Stimulated activated CD8-positive, alpha-beta memory T cell treated with anti-CD3 and anti-CD28 coated beads, Interleukin-4, amount 100 ng/mL, for 1 hour (primary cell): Measurements from ENCODE around the gene UNC119B.

Experiments used
- DNase-seq, 2 donors: peaks; one replicate each; pipeline ENCODE4 v3.0.0-alpha.2; 2020; ENCODE audit warnings: low read depth in 2 of 2, low spot score in 1 of 2

Gene UNC119B

DNA sequence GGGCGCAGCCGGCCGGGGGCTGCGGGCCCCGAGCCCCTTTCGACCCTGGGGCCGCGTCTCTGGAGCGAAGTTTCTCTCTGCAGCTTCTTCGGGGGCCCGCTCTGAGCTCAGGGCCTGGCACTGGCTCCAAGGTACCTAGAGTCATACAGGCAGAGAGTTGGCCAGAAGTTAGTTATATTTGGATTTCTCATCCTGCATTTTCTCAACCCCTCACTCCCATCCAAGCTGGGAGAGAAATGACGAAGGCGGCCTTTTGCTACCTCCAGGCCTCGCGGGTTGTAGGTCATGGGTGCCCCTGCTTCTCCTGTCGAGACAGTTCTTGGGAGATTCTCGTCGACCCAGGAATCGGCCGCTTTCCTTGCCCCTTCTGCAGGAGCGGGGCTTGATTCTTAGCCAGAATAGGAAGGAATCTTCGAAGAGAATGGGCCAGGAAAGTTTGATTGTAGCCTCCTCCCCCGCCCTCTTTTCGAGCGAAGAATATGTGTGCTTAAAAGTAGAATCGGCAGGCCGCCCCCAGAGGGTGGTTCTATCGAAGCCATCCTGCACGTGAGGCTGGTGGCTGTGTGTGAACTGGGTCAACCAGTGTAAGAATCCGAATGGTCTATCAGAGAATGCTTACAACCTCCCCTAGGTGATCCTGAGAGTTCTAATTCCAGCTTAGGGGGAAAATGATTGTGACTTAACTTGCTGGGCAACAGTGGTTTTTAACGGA lies 22.5 kb upstream of the UNC119B start:
- no peak for DNase-seq

DNA sequence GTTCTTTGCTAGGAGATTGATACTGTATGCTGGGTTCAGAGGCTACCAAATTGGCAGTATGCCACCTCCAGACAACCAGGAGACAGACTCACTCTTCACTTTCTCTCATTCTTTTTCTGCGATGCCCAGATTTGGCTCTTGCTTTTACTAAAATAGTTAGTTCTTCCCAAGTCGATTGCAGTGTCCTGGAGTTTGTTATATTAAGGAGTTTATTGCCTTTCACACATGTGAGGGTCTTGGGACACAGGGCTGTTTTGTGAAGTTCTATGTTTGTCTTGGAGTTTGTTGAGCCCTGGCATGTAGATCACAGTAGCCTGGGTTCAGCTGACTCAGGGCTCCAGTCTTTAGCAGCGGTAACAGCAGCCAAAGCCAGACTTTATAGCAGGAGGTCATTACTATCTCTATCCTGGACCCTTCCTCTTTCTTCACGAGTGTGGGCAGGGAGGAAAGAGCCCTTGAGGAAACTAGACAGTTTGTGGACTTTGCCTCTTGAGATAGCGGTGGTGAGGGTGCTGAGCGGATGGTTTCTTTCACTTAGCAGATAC lies 21.7 kb upstream of the UNC119B start:
- DNase-seq = no peak

DNA sequence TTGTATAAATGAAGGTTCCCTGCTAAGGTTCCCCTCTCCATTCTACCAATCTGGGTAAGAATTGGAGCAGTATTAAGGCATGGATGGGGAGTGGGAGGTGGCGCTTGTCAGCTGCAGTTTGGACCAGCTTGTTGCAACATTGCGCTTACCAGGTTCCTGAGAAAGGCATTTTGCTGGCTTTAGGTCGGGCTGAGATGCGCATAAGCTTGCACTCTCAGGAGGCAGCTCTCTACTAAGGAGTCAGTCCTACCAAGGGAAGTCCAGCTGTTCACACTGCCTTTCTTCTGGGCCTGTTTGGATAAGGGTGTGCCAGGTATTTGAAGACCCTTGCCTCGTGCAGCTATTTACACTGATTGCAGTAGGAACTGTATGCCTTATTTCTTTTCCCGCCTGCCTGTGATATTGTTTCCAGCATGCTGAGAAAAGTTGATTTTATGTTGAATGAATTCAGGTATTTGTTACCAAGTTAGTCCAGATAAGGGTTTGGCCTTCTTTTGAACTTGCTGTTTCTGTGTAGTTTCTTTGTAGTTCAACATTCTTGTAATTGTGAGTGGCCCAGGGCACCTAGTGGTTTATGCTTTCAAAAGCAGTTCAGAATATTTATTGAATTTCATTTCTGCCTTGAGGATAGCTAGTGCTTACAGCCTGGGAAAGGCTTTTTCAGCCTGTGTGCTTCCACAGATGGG lies 20.7 kb upstream of the UNC119B start:
- no peak for DNase-seq

DNA sequence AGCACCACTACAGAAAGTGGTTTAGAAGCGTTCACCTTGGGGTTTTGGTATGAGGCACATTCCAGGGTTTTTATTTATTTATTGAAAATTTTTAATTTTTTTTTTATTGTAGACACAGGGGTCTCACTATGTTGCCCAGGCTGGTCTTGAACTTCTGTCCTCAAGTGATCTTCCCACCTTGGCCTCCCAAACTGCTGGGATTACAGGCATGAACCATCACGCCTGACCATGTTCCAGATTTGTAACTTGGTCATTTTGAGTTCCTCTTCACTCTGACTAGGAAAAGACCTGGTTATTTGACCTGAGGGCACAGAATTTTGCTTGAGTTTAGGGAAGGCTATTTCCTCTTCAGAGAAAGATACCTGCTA lies 20.2 kb upstream of the UNC119B start:
- no peak for DNase-seq

DNA sequence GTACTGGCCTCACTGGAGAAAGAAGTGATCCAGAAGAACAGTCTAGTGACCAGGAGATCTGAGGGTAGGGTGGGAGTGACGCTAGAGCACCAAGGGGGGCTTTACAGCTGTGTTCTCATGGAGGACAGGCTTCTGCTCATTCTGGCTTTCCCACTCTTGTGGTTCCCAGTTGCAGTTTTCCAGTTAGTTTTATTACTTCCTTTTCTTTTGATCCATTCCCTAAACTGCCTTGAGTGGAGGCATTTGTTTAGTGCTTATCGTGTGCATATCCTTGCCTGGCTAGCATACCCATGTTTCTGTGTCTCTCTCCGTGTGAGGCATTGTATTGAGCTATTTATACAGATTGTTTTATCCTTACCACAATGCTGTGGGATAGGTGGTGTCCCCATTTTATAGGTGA lies 19.3 kb upstream of the UNC119B start:
- no peak for DNase-seq

DNA sequence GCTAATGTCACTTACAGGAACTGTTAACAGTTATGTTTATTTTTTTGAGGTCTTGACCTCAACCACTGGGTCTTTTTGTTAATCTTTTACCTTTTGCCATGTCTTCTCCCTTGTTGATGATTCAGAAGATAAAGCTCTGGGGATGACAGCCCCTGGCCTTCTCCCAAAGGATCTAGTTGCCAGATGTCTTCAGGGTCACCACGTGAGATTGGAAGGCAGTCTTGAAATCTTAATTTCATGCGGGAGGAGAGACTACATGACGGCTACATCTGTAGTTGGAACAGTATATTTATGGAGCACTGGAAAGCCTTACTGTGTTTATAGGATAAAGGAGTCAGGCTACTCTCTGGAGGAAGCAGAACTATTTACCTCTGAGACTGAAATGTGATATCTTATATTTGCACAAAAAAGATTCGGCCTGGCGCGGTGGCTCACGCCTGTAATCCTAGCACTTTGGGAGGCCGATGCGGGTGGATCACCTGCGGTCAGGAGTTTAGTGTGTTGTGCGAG lies 17.7 kb upstream of the UNC119B start:
- no peak for DNase-seq

DNA sequence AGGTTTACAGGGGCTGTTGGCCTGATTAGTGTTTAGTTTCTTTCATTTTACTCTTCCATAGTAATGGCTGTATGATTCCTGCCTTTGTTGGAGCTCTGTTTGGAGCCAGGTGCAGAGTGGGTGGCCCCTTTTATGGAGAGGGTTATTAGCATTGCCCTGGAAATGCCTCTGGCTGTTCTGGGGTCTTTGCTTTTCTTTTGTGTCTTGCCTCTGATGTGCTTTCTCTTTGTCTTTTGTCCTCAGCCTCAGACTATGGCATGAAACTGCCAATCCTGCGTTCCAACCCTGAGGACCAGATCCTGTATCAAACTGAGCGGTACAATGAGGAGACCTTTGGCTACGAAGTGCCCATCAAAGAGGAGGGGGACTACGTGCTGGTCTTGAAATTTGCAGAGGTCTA lies 16.4 kb upstream of the UNC119B start:
- DNase-seq = no peak

DNA sequence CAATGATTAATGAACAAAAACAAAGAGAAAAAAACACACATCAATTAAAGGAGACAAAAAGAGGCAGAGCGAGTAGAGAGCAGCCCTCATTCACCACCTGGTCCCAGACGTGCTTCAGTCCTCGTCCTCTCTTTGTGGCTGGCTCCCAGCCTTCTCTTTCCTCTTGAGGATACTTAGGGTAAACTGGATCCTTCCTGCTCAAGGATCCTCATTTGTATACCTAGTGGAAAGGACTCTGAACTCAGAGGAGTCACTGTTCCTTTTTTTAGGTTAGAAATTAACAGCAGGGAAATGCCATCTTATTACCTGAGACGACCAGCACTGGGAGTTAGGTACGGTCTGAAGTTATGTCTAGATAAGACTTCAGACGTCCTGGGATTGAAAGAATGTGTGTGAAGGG lies 13.6 kb upstream of the UNC119B start:
- DNase-seq = no peak

DNA sequence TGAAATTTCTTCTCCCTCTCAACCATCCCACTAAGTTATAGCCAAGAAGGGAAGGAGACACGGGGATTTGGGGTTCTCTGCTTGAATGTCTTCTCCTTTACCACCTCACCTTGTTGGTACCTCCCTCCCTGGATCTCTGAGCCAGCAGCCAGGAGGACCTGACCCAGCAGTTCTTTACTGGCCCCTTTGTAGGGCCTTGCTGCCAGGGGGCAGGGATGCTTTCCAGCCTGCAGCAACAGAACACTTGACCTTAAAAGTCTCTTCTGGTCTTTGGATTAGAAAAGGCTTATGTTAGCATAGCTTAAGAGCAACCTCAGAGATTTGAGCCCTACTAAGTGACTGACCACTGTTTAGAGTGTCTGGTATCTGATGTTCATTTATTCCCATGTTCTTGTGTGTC lies 12.9 kb upstream of the UNC119B start:
- DNase-seq = no peak

DNA sequence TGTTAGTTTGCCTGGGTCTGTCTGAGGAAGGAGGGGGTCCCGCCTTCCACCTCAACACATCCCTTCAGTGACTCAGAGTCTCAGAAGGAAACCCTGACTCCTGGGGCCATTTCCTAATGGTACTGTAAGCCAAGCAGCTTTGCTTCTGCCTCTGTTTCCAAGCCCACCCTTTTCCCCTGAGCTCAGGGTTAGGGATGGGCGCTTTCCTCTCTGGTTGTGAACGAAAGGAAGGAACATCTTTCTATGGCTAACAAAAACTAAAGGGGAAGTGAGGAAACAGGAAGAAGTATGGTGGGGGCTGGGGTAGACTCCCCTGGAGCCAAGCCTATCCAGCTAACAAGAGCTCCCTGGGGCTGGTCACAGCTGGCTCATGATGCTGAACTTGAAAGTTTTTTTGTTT lies 11.6 kb upstream of the UNC119B start:
- DNase-seq = no peak

DNA sequence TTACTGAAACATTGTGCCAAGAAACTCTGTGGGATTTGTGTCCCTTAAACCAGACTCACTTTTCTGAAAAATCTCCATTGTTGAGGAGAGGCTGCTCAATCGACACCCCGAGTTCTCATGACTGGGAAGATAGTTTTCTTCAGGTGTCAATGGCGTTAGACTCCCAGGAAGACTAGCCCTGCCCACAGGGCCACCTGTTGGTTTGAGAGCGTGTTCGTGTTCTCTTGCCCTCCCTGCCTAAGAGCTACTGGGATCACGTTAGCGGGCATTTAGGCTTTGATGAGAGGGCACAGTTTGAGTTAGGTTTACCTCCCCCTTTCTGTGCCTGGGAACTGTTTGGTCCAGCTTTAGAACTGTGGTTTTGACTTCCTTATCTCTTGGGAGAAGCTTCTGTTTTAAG lies 10.7 kb upstream of the UNC119B start:
- DNase-seq = no peak

DNA sequence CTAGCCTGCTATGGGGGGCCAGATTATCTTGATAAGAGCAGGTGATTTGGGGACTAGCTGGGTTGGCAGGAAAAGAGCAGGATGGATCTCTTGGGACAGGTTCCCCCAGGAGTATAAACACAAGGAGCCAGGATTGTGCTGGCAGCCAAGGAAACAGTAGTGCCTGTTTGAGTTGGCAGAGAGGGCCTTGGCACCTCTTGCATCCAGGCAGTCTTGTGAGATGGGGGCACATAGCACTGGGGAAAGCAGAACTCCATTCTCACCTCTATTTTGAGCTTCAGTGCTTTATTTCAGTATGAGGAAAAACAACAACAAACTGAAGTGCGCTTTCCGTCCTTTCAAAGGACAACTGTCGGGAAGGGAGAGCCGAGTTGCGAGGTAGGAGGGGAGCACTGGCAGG lies 9.4 kb upstream of the UNC119B start:
- DNase-seq = no peak

DNA sequence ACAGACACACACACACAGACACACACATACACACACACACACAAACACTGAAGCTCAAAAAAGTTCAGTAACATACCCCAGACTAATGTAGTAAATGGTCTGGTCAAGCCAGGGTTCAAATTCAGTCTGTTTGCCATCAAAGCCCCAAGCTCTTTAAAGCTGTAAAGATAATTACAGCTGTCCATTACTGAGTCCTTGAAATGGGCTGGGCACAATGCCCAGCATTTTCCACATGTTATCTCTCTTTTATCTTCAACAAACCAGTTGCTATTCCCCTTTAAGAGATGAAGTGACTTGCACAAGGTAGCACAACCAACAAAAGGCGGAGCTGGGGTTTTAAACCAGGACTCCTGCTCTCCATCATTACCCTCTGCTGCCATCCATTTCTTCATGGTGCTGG lies 7.6 kb upstream of the UNC119B start:
- DNase-seq = no peak

DNA sequence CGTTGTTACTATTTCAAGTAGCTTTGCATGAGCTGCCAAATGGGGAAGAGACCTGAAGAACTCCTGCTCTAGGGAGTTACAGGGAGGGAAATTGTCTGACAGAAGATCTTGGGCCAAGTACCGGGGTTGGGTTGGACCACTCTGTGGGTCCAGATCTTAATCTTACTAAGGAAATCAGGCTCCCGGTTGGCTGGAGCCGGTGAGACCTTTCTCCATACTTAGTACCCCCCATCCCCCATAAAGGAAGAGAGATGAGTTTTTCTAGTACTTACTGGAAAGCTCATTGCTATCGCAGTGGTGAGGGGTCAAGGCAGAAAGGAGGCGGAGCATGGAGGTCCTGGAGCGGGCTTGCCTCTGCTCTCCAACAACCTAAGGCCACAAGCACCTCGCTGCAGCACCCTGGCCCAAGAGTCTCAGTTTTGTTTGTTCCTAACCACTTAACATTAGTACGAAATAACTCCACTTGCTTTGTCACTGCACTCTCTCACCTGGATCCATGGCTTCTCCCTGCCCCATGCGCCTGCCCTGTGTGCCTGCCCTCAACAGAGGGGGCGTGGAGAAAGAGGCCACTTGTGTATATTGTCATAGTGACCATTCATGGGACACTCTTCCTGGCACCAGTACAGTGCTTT lies 6.8 kb upstream of the UNC119B start:
- no peak for DNase-seq

DNA sequence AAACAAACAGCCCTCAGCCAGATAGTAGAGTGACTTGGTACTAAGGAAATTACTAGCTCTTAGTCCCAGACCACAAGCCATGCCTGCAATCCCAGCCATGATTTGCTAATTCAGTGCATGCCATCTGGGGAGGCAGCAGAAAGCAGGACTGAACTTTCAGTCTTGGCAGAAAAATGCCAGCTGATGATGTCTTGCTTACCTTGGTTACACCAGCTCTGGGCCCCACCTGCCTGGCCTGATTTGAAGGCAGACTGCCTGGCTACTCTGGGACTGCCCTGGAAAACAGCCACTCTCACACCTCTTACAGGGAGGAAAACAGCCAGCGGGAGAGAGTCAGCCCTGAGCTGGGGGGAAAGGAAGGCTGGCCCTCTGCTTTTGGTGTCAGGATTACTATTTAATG lies 4.6 kb upstream of the UNC119B start:
- no peak for DNase-seq

DNA sequence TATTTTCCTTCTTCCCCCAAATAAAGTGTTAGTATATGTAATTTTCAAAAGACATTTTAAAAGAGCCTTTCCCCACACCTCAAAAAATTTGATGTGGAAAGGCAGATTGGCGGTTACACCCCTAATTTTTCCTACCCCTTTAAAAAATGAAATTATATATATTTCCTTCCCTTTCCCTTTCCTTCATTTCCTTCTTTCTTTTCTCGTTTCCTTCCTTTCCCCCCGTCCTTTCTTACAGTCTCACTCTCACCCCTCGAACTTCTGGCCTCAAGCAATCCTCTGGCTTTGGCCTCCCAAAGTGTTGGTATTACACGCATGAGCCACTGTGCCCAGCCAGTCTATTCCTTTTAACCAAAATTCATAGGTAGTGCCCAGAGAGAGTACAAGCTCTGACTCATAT lies 4.2 kb upstream of the UNC119B start:
- DNase-seq = no peak

DNA sequence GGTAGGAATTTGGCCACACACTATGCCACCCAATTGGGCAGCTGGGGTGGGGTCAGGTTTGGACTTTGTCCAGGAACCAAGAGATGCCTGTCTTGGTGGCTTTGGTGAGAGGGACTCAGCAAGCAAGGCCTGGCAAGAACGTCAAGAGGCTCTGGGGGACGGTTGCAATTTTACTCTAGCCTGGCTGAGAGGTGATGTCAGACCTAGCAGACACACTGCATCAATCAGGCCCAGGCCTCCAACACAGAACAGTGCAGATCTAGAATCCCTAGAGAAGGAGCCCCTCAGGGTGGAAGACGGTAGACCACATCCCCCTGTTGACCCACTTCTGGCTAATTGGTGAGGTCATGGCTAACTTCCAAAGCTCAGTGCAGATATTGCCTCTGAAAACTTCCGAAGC lies 1.6 kb upstream of the UNC119B start:
- DNase-seq = no peak

DNA sequence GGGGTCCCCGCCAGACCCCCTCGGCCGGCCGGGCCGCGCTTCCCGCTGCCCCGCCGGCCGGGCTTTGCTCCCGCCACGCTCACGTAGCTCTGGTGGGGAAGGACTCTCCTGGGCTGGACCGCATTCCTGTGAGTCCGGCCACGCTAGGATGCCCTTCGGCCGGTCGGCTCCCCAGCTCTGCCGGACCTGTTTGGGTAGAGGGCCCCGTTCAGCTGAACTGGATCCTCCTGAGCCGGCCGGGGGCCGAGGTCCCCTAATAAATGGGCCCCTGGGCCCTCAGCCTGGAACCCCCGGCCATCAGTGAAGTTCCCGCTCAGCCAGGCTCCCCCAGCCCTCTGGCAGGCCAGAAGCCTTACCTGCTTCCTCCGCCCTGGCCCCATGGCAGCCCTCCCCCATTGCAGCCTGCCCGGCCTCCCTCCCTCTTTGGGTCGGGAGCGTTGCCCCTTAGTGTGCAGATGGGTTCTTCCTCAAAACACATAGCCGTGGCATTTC lies 593 bp downstream of the UNC119B start:
- no peak for DNase-seq

DNA sequence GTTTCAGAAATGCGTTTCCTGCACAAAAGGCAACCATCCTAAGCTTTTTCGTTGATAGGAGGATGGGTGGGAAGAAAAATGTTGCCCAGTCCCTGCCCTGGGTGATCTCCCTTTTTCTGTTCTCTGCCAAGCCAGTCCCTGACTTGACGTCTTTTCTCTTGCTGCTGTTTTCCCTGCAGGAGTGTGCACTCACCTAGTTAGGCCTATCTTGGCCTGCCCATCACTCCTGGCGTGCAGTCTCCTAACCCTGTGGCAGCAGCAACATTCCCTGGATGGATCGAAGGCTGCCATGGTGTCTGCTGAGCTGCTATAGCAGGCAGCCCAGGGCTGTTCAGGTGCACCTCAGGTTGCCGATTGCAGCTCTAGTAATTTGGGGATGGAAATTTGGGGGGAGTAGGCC lies 1.2 kb downstream of the UNC119B start:
- no peak for DNase-seq

DNA sequence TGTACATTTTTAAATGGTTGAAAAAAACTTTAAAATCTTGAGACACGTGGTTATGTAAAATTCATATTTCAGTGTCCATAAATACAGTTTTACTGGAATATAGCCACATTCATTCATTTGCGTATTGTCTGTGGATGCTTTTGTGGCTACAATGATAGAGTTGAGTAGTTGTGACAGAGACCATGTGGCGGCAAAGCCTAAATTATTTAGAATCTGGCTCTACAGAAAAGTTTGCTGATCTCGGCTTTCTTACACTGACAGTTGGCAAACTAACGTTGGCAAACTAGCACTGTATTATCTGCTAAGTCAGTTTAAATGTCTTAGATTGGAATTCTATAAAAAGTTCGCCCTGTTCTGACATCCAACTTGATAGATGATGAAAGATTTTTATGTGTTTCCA lies 2.4 kb downstream of the UNC119B start:
- no peak for DNase-seq

DNA sequence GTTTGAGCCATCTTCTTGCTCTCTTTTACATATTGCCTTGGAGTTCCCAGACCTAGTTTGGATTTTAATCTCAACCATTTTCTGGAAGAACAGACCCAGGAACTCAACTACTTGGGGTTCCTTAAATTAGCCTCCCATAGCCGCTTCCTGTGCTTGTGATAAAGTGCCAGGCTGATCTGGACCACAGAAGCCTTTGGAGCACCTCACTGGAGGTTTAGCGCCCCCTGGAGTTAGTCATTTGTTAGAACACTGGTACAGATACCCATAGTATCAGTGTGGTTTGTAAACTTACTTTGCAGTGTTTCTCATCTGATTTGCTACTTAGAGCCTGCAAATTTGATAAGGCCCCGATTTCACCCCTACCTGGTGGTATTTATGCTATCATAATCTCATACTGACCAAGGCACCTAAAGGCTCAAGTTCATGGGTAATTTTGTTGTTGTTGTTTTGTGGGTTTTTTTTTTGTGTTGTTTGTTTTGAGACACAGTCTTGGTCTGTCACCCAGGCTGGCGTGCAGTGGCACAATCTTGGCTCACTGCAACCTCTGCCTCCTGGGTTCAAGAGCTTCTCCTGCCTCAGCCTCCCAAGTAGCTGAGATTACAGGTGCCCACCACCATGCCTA lies 3.7 kb downstream of the UNC119B start:
- DNase-seq = peak; percentile 48 to 56

DNA sequence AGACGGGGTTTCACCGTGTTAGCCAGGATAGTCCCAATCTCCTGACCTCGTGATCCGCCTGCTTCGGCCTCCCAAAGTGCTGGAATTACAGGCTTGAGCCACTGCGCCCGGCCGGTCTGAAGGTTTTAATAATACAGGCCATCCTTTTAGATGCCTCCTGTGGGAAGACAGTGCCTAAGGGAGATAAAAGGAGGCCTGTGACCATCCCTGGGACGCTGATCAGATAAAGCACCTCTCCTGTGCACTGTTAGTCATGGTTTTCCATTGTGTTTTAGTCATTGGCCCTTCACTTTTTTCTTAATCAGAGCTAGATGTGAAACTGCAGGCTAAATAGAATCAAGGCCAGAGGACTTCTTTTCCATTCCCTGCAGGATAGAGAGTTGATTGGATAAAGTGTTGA lies 7.8 kb downstream of the UNC119B start:
- no peak for DNase-seq
